T-helper 1 cell treated with Interleukin-12 subunit alpha and Interleukin-12 subunit beta and Interleukin-4 antibody, amounts not matched to agents 30 ng/mL and 1 ng/mL, for 36 hours (primary cell): ENCODE measurements around the gene VCY1B. TPM values are rescaled to one million over a fixed set of nuclear protein-coding genes. Genes with fewer than 3 reads are reported as not detected.
"Not testable (repeated sequence)": the region's sequence is repeated elsewhere in the genome, so short reads cannot be mapped to it uniquely, and the experiment has no call there.

ENCODE experiments used
- intact Hi-C: fragments of 100-400 bp; cut with micrococcal nuclease; formaldehyde crosslinking; loops from one replicate; pipeline ENCODE4 v1.15.1; 2024
- total RNA-seq: library from RNA; stranded (reverse); gene quantifications from 2 replicates; pipeline ENCODE4 v1.2.3, GENCODE V29; 2022

Gene VCY1B
- total RNA-seq = not detected in 2 replicates

- intact Hi-C loops = not testable (repeated sequence)
These were observed at the start of gene VCY1B for GRCh38 chrY:14055927-14056326. Gene VCY1B (plus strand): TSS chrY:14056227. CDS start chrY:14056290, 63 bp downstream.

DNA sequence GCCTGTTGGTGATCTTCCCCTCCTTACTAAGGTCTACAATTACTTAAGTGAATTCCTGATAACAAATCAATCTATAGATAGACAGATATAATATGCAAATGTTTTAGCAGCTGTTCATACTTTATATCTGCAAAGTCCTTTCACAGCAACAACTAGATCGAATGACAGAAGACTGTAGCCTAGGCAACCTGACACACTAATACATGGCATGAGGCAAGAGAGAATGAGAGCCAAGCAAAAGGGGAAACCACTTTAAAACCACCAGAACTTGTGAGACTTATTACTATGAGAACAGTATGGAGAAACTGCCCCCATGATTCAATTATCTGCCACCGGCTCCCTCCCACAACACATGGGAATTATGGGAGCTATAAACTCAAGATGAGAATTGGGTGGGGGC, 44.1 kb upstream of the VCY1B start:
- intact Hi-C loops = not testable (repeated sequence)

GRCh38 chrY:14030395-14030794, 25.6 kb upstream of the VCY1B start:
- intact Hi-C loops = not testable (repeated sequence)

DNA sequence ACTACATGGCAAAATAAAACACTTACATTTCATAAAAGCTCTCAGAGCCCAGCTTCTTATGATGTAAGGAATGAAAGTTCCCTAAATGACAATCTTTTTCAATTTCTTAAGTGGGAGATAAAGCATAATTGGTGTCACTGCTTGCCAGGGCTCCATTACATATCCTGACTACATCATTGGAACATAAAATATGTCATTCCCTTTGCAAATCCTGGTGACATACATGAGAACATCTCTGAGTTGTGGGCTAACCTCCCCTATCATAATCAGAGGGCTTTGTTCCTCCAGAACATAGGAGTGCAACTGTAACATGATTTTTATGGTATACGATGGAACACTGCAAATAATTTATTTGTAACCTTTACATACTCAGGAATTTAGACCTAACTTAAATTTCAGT, 29.9 kb downstream of the VCY1B start:
- intact Hi-C loops = no loop called here

Other genes with a start within 250 kb of the VCY1B start
- gene VCY, start 69.8 kb upstream of the VCY1B start, total RNA-seq = not detected in 2 replicates